Measurements from ENCODE around the gene RIN1. TPM values are rescaled to one million over a fixed set of nuclear protein-coding genes. Genes with fewer than 3 reads are reported as not detected.

The RIN1 gene
- total RNA-seq, 2 donors from 2014 or later, result 2.2 to 2.6 TPM

DNA sequence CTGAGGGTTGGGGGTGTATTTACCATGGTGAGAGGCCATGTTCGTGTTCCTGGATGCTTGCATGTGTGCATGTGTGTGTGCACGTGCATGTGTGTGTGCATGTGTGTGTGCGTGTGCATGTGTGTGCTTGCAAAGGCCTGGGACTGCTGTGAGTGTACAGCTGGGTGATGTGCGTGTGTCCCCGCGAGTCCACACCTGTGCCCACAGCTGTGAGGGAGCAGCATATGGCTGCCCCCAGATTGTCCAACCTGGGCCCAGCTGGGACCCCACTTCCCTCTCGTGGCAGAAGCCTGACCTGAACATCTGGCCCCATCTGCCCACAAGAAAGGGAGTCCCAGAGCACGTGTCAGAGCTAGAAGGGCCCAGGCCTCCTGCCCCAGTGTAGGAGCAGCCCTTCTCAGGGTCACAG is 11.0 kb downstream of the RIN1 start:
- DNase-seq, result no peak
- no peaks in the 10 kb centered on the region for H3K4me1 ChIP-seq (ENCODE audit: control insufficient read depth, insufficient read depth, low read length)
- no peaks in the 10 kb centered on the region for H3K36me3 Mint-ChIP-seq (ENCODE audit: low read depth)
- no peak overlapping the region for H3K9ac ChIP-seq (ENCODE audit: extremely low read depth, low read length, poor library complexity, severe bottlenecking)
- no peak overlapping the region for H3K4me3 ChIP-seq (ENCODE audit: low read length)
- H3K4me3 Mint-ChIP-seq, result no peak overlapping the region
- peaks cover 11% of the 10 kb centered on the region for H3K27me3 Mint-ChIP-seq (ENCODE audit: insufficient read depth)
- H3K36me3 ChIP-seq (ENCODE audit: control insufficient read depth, insufficient read depth, low read length), result no peaks in the 10 kb centered on the region
- no peak overlapping the region for H3K27ac Mint-ChIP-seq
- TF ChIP-seq CTCF (conservative IDR thresholded peaks at IDR 0.05), result no peak
- no peak overlapping the region for H3K27ac ChIP-seq (ENCODE audit: low read depth, low read length)
- 86 to 87% methylated on average over 4 to 8 of the region's 8 CpGs for WGBS, 2 experiments (ENCODE audit: insufficient coverage in 1 of 2, insufficient read length in 1 of 2)
- no peaks in the 10 kb centered on the region for H3K27me3 ChIP-seq (ENCODE audit: control insufficient read depth, insufficient read depth, low read length, poor library complexity, severe bottlenecking)
- H3K9me3 ChIP-seq (ENCODE audit: control insufficient read depth, low read length), result no peaks in the 10 kb centered on the region
- H3K9me3 Mint-ChIP-seq, result peaks cover 2% of the 10 kb centered on the region
- peaks cover 4% of the 10 kb centered on the region for H3K4me1 Mint-ChIP-seq

- Histone ChIP-seq H3K9ac (ENCODE audit: extremely low read depth, low read length, poor library complexity, severe bottlenecking) (no peak overlapping the region), H3K27ac (ENCODE audit: low read depth, low read length) (no peak overlapping the region)
These were observed 11.6 kb downstream of the RIN1 start for GRCh38 chr11:66324664-66325063.

DNA sequence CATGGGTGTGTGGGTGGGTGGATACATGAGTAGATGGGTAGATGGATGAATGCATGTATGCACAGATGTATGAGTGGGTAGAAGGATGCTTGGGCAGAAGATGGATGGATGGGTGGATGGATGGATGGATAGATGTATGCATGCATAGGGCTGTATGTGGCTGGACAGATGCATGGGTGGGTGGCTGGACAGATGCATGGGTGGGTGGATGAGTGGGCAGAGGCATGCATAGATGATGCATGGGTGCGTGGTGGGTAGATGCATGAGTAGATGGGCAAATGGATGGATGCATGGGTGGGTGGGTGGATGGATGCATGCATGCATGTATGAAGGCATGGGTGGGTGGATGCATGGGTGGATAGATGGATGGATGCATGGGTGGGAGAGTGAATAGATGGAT is 12.6 kb downstream of the RIN1 start:
- Mint-ChIP-seq H3K4me3 (no peak overlapping the region), H3K27ac (no peak overlapping the region)
- 93% methylated on average over 1 of the region's 1 CpG; no CpG with 5 or more reads in 1 of the 2 experiments for WGBS, 2 experiments (ENCODE audit: insufficient coverage in 1 of 2, insufficient read length in 1 of 2)

More at GRCh38 chr11:66324664-66325063, 11.6 kb downstream of the RIN1 start:
- H3K4me3 ChIP-seq (ENCODE audit: low read length), result no peak overlapping the region
- Mint-ChIP-seq H3K4me3 (no peak overlapping the region), H3K9me3 (peaks cover 8% of the 10 kb centered on the region), H3K27me3 (ENCODE audit: insufficient read depth) (peaks cover 15% of the 10 kb centered on the region), H3K36me3 (ENCODE audit: low read depth) (no peaks in the 10 kb centered on the region), H3K4me1 (peaks cover 4% of the 10 kb centered on the region), H3K27ac (no peak overlapping the region)
- no peak for TF ChIP-seq CTCF (conservative IDR thresholded peaks at IDR 0.05)
- H3K36me3 ChIP-seq (ENCODE audit: control insufficient read depth, insufficient read depth, low read length), result no peaks in the 10 kb centered on the region
- 64 to 74% methylated on average over 4 to 9 of the region's 10 CpGs for WGBS, 2 experiments (ENCODE audit: insufficient coverage in 1 of 2, insufficient read length in 1 of 2)
- no peaks in the 10 kb centered on the region for H3K4me1 ChIP-seq (ENCODE audit: control insufficient read depth, insufficient read depth, low read length)
- H3K27me3 ChIP-seq (ENCODE audit: control insufficient read depth, insufficient read depth, low read length, poor library complexity, severe bottlenecking), result no peaks in the 10 kb centered on the region
- H3K9me3 ChIP-seq (ENCODE audit: control insufficient read depth, low read length), result no peaks in the 10 kb centered on the region
- no peak for DNase-seq

More for the DNA sequence above, 12.6 kb downstream of the RIN1 start:
- Histone ChIP-seq H3K9ac (ENCODE audit: extremely low read depth, low read length, poor library complexity, severe bottlenecking) (no peak overlapping the region), H3K27me3 (ENCODE audit: control insufficient read depth, insufficient read depth, low read length, poor library complexity, severe bottlenecking) (no peaks in the 10 kb centered on the region), H3K4me1 (ENCODE audit: control insufficient read depth, insufficient read depth, low read length) (no peaks in the 10 kb centered on the region), H3K36me3 (ENCODE audit: control insufficient read depth, insufficient read depth, low read length) (no peaks in the 10 kb centered on the region), H3K27ac (ENCODE audit: low read depth, low read length) (no peak overlapping the region), H3K9me3 (ENCODE audit: control insufficient read depth, low read length) (no peaks in the 10 kb centered on the region), H3K4me3 (ENCODE audit: low read length) (no peak overlapping the region)
- Mint-ChIP-seq H3K9me3 (peaks cover 18% of the 10 kb centered on the region), H3K4me1 (peaks cover 3% of the 10 kb centered on the region), H3K36me3 (ENCODE audit: low read depth) (no peaks in the 10 kb centered on the region), H3K27me3 (ENCODE audit: insufficient read depth) (peaks cover 20% of the 10 kb centered on the region)
- DNase-seq, result no peak
- TF ChIP-seq CTCF (conservative IDR thresholded peaks at IDR 0.05), result no peak

All from endodermal cell (in vitro differentiated cells).